ENCODE measurements around the gene LINGO3. TPM values are rescaled to one million over a fixed set of nuclear protein-coding genes. Genes with fewer than 3 reads are reported as not detected.

Gene LINGO3
- total and polyA plus RNA-seq, 2 donors (not counting 3 experiments of a cell fraction or from before 2014, with no cell fraction given), result not detected

- TF ChIP-seq CTCF (IDR thresholded peaks at IDR 0.05; ENCODE audit: extremely low read depth in 1 of 2, insufficient read depth in 1 of 2, low read depth in 1 of 2, low read length in 2 of 2) (no peak), JUN (IDR thresholded peaks at IDR 0.05; ENCODE audit: borderline replicate concordance, insufficient read depth, insufficient read length, low read depth) (no peak), POLR2AphosphoS5 (IDR thresholded peaks at IDR 0.05; ENCODE audit: insufficient read depth, low read depth, low read length) (no peak), FOS (IDR thresholded peaks at IDR 0.05; ENCODE audit: borderline replicate concordance, insufficient read depth, low read length) (no peak), GATA2 (IDR thresholded peaks at IDR 0.05; ENCODE audit: insufficient read depth, insufficient read length, low read depth, low read length) (no peak), EZH2 (IDR thresholded peaks at IDR 0.05; ENCODE audit: borderline replicate concordance, low read depth, low read length, severe bottlenecking) (no peak), POLR2A (IDR thresholded peaks at IDR 0.05; ENCODE audit: low read depth, low read length) (no peak), MAX (IDR thresholded peaks at IDR 0.05; ENCODE audit: insufficient read depth, insufficient read length) (no peak), MYC (IDR thresholded peaks at IDR 0.05; ENCODE audit: low read depth, low read length) (no peak)
- H3K27me3 ChIP-seq (ENCODE audit: control insufficient read depth in 2 of 2, insufficient read depth in 2 of 2, low read length in 2 of 2), result no peaks in the 10 kb centered on the region
- peak overlapping the region; percentile 80 for H3K4me2 ChIP-seq (ENCODE audit: insufficient read depth, low read length)
- ChIA-PET CTCF (no interaction called here), POLR2A (no interaction called here)
- no peak overlapping the region for H3K27ac ChIP-seq (ENCODE audit: insufficient read depth, low read depth, low read length)
- no peak overlapping the region for H2AFZ ChIP-seq (ENCODE audit: low read depth, low read length)
- no peaks in the 10 kb centered on the region for H3K9me1 ChIP-seq (replicated peaks; ENCODE audit: control insufficient read depth, extremely low read depth, insufficient read depth, low read length)
- H3K79me2 ChIP-seq (ENCODE audit: control insufficient read depth, insufficient read depth, low read length), result peaks cover 50% of the 10 kb centered on the region
- no peaks in the 10 kb centered on the region for H4K20me1 ChIP-seq (replicated peaks; ENCODE audit: control insufficient read depth, extremely low read depth, insufficient read depth, low read length)
- peaks cover 15% of the 10 kb centered on the region for H3K4me1 ChIP-seq (ENCODE audit: control insufficient read depth, extremely low read depth, insufficient read depth, low read length)
- intact Hi-C loops (cut with micrococcal nuclease) (loop anchor here (5.0 kb wide), 1 partner anchor 42 kb away; no protein-coding TSS in a partner anchor), dilution Hi-C loops (cut with MboI; ENCODE audit: extremely low pct_ligation_motif_present, low sequenced_read_pairs) (no loop called here)
- no TSS peak for BruUV-seq (replicated peaks)
- DNase-seq (ENCODE audit: low read depth, low spot score) (no peak), FAIRE-seq (no peak)
- H3K36me3 ChIP-seq (ENCODE audit: control insufficient read depth in 2 of 2, extremely low read depth in 1 of 2, insufficient read depth in 2 of 2, low read length in 2 of 2), result peaks cover 0 to 3% of the 10 kb centered on the region in 2 experiments
- no peaks in the 10 kb centered on the region for H3K9me3 ChIP-seq (replicated peaks; ENCODE audit: control insufficient read depth, insufficient read depth, low read length)
- H3K4me3 ChIP-seq (replicated peaks in 1 of 3; ENCODE audit: insufficient read depth in 1 of 3, low read depth in 1 of 3, low read length in 3 of 3), result peak overlapping the region; percentile 68 to 94 (median 87)
- H3K9ac ChIP-seq (replicated peaks; ENCODE audit: extremely low read depth, insufficient read depth, low read length), result peak overlapping the region; percentile 76
Observed at GRCh38 chr19:2329501-2329916, 21.6 kb upstream of the LINGO3 start.

Data from endothelial cell of umbilical vein (primary cell).